GM23338 (cell line): ENCODE measurements around the gene RBM34. TPM values are rescaled to one million over a fixed set of nuclear protein-coding genes. Genes with fewer than 3 reads are reported as not detected.
"Not testable (repeated sequence)": the region's sequence is repeated elsewhere in the genome, so short reads cannot be mapped to it uniquely, and the experiment has no call there.

ENCODE experiments used
- ATAC-seq: fragments of 200-7000 bp; cut with Tn5 transposase; 3 replicates; pipeline ENCODE4 v1.9.1; 2020
- DNase-seq: peaks from one replicate; pipeline ENCODE4 v3.0.0-alpha.2; 2015; ENCODE audit warnings: low spot score
- H2AFZ ChIP-seq: fragments of 200-600 bp; sonication (generic); 2 replicates; pipeline ENCODE4 v1.8.0; 2016; ENCODE audit warnings: antibody characterized with exemption, mild to moderate bottlenecking, moderate library complexity
- H3F3A ChIP-seq: fragments of 200-600 bp; sonication (generic); replicated peaks from 2 replicates; pipeline ENCODE4 v1.8.0; 2017; ENCODE audit warnings: antibody characterized with exemption, mixed run types, low read depth
- H3K27ac ChIP-seq: fragments of 200-600 bp; sonication (generic); 2 replicates; pipeline ENCODE4 v1.6.1; 2016; ENCODE audit warnings: low read depth
- H3K27me3 ChIP-seq: fragments of 200-600 bp; sonication (generic); 2 replicates; pipeline ENCODE4 v1.8.0; 2016; ENCODE audit warnings: mild to moderate bottlenecking, mixed run types, moderate library complexity; ENCODE audit not compliant: insufficient read depth
- H3K36me3 ChIP-seq: fragments of 200-600 bp; sonication (generic); 2 replicates; pipeline ENCODE4 v1.8.0; 2016; ENCODE audit warnings: mild to moderate bottlenecking; ENCODE audit not compliant: insufficient read depth
- H3K4me1 ChIP-seq: fragments of 200-600 bp; sonication (generic); 2 replicates; pipeline ENCODE4 v1.8.0; 2016; ENCODE audit warnings: mild to moderate bottlenecking, moderate library complexity; ENCODE audit not compliant: insufficient read depth
- H3K4me2 ChIP-seq: fragments of 200-600 bp; sonication (generic); 2 replicates; pipeline ENCODE4 v1.7.1; 2017; ENCODE audit warnings: mixed run types
- H3K4me3 ChIP-seq: fragments of 200-600 bp; sonication (generic); 2 replicates; pipeline ENCODE4 v1.6.1; 2016; ENCODE audit warnings: mixed run types
- H3K79me2 ChIP-seq: fragments of 200-600 bp; sonication (generic); replicated peaks from 2 replicates; pipeline ENCODE4 v1.8.0; 2017; ENCODE audit warnings: mild to moderate bottlenecking; ENCODE audit not compliant: insufficient read depth
- H3K9me2 ChIP-seq: fragments of 200-600 bp; sonication (generic); 2 replicates; pipeline ENCODE4 v1.8.0; 2017; ENCODE audit not compliant: insufficient read depth
- H4K20me1 ChIP-seq: fragments of 200-600 bp; sonication (generic); replicated peaks from 2 replicates; pipeline ENCODE4 v1.8.0; 2017; ENCODE audit warnings: mild to moderate bottlenecking; ENCODE audit not compliant: insufficient read depth
- H3K27ac Mint-ChIP-seq: 2 replicates; pipeline ENCODE4 v1.8.0; 2020; ENCODE audit warnings: inconsistent platforms, mild to moderate bottlenecking, moderate library complexity, mixed read lengths
- H3K27me3 Mint-ChIP-seq: 3 replicates; pipeline ENCODE4 v1.8.0; 2022; ENCODE audit warnings: low read depth, mild to moderate bottlenecking, moderate library complexity, mixed read lengths, inconsistent platforms; ENCODE audit not compliant: insufficient read depth, poor library complexity
- H3K36me3 Mint-ChIP-seq: 3 replicates; pipeline ENCODE4 v1.8.0; 2021; ENCODE audit warnings: low read depth, mild to moderate bottlenecking, inconsistent platforms, moderate library complexity, mixed read lengths
- H3K4me1 Mint-ChIP-seq: 3 replicates; pipeline ENCODE4 v1.8.0; 2020; ENCODE audit warnings: mild to moderate bottlenecking, inconsistent platforms, mixed read lengths
- H3K4me3 Mint-ChIP-seq: 3 replicates; pipeline ENCODE4 v1.8.0; 2021; ENCODE audit warnings: moderate library complexity, mild to moderate bottlenecking, inconsistent platforms, mixed read lengths
- H3K9me3 Mint-ChIP-seq: 3 replicates; pipeline ENCODE4 v1.8.0; 2020; ENCODE audit warnings: moderate library complexity, mild to moderate bottlenecking, inconsistent platforms, mixed read lengths
- CREB1 ChIP-seq: fragments of 250-450 bp; sonication (Bioruptor Pico); IDR thresholded peaks from 2 replicates; pipeline ENCODE4 v1.5.0; 2020; ENCODE audit warnings: low read depth, mild to moderate bottlenecking, moderate library complexity
- ETS1 ChIP-seq: IDR thresholded peaks from 2 replicates; pipeline ENCODE4 v1.6.1; 2016; ENCODE audit warnings: antibody characterized with exemption
- POLR2AphosphoS5 ChIP-seq: IDR thresholded peaks from 2 replicates; pipeline ENCODE4 v1.6.1; 2016; ENCODE audit warnings: antibody characterized with exemption, low read depth
- REST ChIP-seq: IDR thresholded peaks from one replicate; pipeline ENCODE4 v1.6.1; 2018; ENCODE audit warnings: antibody characterized with exemption; ENCODE audit not compliant: unreplicated experiment
- STAT1 ChIP-seq: IDR thresholded peaks from one replicate; pipeline ENCODE4 v1.6.1; 2016; ENCODE audit warnings: antibody characterized with exemption; ENCODE audit not compliant: unreplicated experiment
- ZNF114 ChIP-seq: fragments of 250-450 bp; sonication (Bioruptor Pico); IDR thresholded peaks from 2 replicates; pipeline ENCODE4 v1.5.0; 2020; ENCODE audit warnings: mild to moderate bottlenecking, moderate library complexity
- polyA plus RNA-seq: library from polyadenylated mRNA; unstranded; fragments of >200 nt; fragmentation: Nextera tagmentation; extraction: Ambion mirVana; gene quantifications from 2 replicates; pipeline ENCODE4 v1.2.1, GENCODE V29; 2016
- total RNA-seq: library from RNA; depleted of rRNA; stranded (reverse); fragments of >200 nt; shearing (Covaris generic); gene quantifications from 2 replicates; pipeline ENCODE4 v1.2.3, GENCODE V29; 2014
- TF ChIP-seq, protein P1 (sequence below), 2 experiments: fragments of 200-600 bp in 1 of 2; sonication (generic) in 1 of 2; conservative IDR thresholded peaks; 2 replicates each; pipeline versions ENCODE4 v1.5.1 to v1.6.1; 2016 to 2017; ENCODE audit warnings: antibody characterized with exemption in 2 of 2, low read depth in 2 of 2, mild to moderate bottlenecking in 2 of 2, moderate library complexity in 1 of 2

The RBM34 gene
- total and polyA plus RNA-seq, 2 experiments from 2014 or later: 51.8 to 177 TPM

DNA sequence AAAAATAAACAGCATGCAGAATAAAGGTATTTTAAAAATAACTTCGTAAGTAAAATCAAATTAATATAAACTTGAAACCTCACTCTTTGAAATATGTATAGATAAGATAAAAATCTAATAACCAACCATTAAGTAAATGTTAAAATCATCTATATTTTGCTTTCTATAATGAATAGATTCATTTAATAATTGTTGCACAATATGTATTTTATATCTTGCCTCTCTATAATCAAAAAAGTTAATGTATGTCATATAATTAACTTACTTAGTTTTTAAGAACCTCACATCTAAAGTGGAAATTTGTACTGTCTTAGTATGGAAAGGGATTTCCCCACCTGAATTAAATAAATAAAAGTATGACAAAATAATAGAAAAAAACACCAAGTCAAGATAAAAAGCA lies 42.4 kb upstream of the RBM34 start (continued):
- TF ChIP-seq REST: no peak
- no peak for TF ChIP-seq STAT1
- TF ChIP-seq POLR2AphosphoS5: no peak
- TF ChIP-seq CREB1 (CRISPR knock-in tag): no peak
- no peak for TF ChIP-seq ZNF114
- no peak for TF ChIP-seq ETS1

- not testable (repeated sequence) for H3K4me3 ChIP-seq
Measured at GRCh38 chr1:235202447-235202846, 41.4 kb upstream of the RBM34 start.

GRCh38 chr1:235199441-235199840 lies 38.4 kb upstream of the RBM34 start:
- TF ChIP-seq CREB1 (CRISPR knock-in tag): no peak
- TF ChIP-seq ETS1: 0 out of 2 replicates have a peak, but pooled peaks have one; percentile 32
- TF ChIP-seq, protein P1, sequence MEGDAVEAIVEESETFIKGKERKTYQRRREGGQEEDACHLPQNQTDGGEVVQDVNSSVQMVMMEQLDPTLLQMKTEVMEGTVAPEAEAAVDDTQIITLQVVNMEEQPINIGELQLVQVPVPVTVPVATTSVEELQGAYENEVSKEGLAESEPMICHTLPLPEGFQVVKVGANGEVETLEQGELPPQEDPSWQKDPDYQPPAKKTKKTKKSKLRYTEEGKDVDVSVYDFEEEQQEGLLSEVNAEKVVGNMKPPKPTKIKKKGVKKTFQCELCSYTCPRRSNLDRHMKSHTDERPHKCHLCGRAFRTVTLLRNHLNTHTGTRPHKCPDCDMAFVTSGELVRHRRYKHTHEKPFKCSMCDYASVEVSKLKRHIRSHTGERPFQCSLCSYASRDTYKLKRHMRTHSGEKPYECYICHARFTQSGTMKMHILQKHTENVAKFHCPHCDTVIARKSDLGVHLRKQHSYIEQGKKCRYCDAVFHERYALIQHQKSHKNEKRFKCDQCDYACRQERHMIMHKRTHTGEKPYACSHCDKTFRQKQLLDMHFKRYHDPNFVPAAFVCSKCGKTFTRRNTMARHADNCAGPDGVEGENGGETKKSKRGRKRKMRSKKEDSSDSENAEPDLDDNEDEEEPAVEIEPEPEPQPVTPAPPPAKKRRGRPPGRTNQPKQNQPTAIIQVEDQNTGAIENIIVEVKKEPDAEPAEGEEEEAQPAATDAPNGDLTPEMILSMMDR (conservative IDR thresholded peaks at IDR 0.05; ENCODE audit: low read depth in 2 of 2): peak; percentile 58 to 63
- peaks cover 20% of the 10 kb centered on the region for H3K36me3 Mint-ChIP-seq
- ATAC-seq: peak; percentile 97
- peaks cover 4% of the 10 kb centered on the region for H3K27me3 Mint-ChIP-seq
- no peak overlapping the region for H2AFZ ChIP-seq
- no peak overlapping the region for H3K4me3 ChIP-seq
- H3K27ac ChIP-seq: peak overlapping the region; percentile 77
- H3K79me2 ChIP-seq: no peaks in the 10 kb centered on the region
- peak; percentile 90 for DNase-seq
- H3K4me2 ChIP-seq: no peak overlapping the region
- peak overlapping the region; percentile 61 for H3K27ac Mint-ChIP-seq
- H3K9me3 Mint-ChIP-seq: no peaks in the 10 kb centered on the region
- peaks cover 10% of the 10 kb centered on the region; the same call in 1 of the 2 replicates for H3K36me3 ChIP-seq
- peak overlapping the region; percentile 1; the same call in 1 of the 3 replicates for H3K4me3 Mint-ChIP-seq
- 0 out of 2 replicates have a peak, but pooled peaks cover 2% of the 10 kb centered on the region for H3F3A ChIP-seq
- 0 out of 2 replicates have a peak, but pooled peaks cover 4% of the 10 kb centered on the region for H3K4me1 ChIP-seq
- H3K4me1 Mint-ChIP-seq: peaks cover 18% of the 10 kb centered on the region
- no peaks in the 10 kb centered on the region for H3K9me2 ChIP-seq
- no peaks in the 10 kb centered on the region for H3K27me3 ChIP-seq
- H4K20me1 ChIP-seq: no peaks in the 10 kb centered on the region

More at GRCh38 chr1:235202447-235202846, 41.4 kb upstream of the RBM34 start:
- not testable (repeated sequence) for H3K9me3 Mint-ChIP-seq, ATAC-seq, H3K4me3 Mint-ChIP-seq, H3K27ac Mint-ChIP-seq, H4K20me1 ChIP-seq, H3K79me2 ChIP-seq, H3K27ac ChIP-seq, H3K4me1 ChIP-seq, H3K9me2 ChIP-seq, H3F3A ChIP-seq, H3K27me3 ChIP-seq, H3K36me3 ChIP-seq, H3K27me3 Mint-ChIP-seq, H2AFZ ChIP-seq, DNase-seq, H3K4me2 ChIP-seq
- H3K36me3 Mint-ChIP-seq: peaks cover 11% of the 10 kb centered on the region
- peaks cover 22% of the 10 kb centered on the region for H3K4me1 Mint-ChIP-seq
